ENCODE measurements around the gene PRDM12. TPM values are rescaled to one million over a fixed set of nuclear protein-coding genes. Genes with fewer than 3 reads are reported as not detected.

PRDM12 gene
- total RNA-seq, 4 donors from 2014 or later: not detected

DNA sequence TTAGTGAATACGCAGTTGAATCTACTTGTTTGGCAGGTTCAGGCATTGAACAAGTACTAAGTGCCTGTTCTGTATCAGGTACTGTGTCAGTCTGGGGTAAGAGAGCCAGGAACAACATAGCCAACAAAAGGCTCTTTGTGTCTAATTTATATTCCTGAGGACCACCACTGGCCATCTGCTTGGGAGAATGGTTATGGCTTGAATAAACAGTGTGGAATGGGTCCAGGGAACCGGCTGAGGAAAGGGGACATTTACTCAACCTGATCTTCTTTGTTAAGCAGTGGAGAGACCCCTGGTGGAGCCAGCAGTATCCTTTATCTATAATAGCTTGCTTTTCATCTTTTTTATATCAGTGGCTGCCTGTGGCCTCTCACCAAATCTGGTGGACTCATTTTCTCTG, 67.7 kb downstream of the PRDM12 start:
- no peak for ATAC-seq
- peaks cover 12 to 14% of the 10 kb centered on the region in 2 donors for H3K4me1 ChIP-seq
- H3K4me3 ChIP-seq: no peak overlapping the region
- in situ Hi-C loops (cut with MboI; ENCODE audit: low sequenced_read_pairs in 4 of 4) (no loop called here), intact Hi-C loops (cut with DNase I; ENCODE audit: low total_unique reads) (no loop called here)
- H3K36me3 ChIP-seq: no peaks in the 10 kb centered on the region
- DNase-seq: no peak
- TF ChIP-seq, protein P1, sequence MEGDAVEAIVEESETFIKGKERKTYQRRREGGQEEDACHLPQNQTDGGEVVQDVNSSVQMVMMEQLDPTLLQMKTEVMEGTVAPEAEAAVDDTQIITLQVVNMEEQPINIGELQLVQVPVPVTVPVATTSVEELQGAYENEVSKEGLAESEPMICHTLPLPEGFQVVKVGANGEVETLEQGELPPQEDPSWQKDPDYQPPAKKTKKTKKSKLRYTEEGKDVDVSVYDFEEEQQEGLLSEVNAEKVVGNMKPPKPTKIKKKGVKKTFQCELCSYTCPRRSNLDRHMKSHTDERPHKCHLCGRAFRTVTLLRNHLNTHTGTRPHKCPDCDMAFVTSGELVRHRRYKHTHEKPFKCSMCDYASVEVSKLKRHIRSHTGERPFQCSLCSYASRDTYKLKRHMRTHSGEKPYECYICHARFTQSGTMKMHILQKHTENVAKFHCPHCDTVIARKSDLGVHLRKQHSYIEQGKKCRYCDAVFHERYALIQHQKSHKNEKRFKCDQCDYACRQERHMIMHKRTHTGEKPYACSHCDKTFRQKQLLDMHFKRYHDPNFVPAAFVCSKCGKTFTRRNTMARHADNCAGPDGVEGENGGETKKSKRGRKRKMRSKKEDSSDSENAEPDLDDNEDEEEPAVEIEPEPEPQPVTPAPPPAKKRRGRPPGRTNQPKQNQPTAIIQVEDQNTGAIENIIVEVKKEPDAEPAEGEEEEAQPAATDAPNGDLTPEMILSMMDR (IDR thresholded peaks at IDR 0.05 in 4 of 5, conservative IDR thresholded peaks at IDR 0.05 in 1 of 5): no peak
- no peak for TF ChIP-seq POLR2A (IDR thresholded peaks at IDR 0.05)
- no peaks in the 10 kb centered on the region for H3K9me3 ChIP-seq
- H3K27me3 ChIP-seq: no peaks in the 10 kb centered on the region
- no peak overlapping the region for H3K27ac ChIP-seq

Small RNAs within 50 kb of the gene (microRNA-seq; reads per million reads assigned to microRNA genes)
- gene MIR6856 (ENCODE audit: borderline replicate concordance in 2 of 2): 0 reads per million in 2 donors

Other genes starting within 250 kb of the PRDM12 start
- 10 to 100 TPM; 44.5 to 83.4 (median 68.5) TPM for gene ASS1, start 219.6 kb upstream of the PRDM12 start, total RNA-seq
- 10 to 100 TPM; 10.4 to 75.1 (median 13.0) TPM for gene FUBP3, start 85.0 kb upstream of the PRDM12 start, total RNA-seq
- gene EXOSC2, start 29.2 kb downstream of the PRDM12 start, total RNA-seq: 10 to 100 TPM in 3 of 4 donors, 1 to 10 TPM in 1; 9.3 to 21.7 (median 12.0) TPM
- 10 to 100 TPM; 22.8 to 55.5 (median 28.5) TPM for gene ABL1, start 170.7 kb downstream of the PRDM12 start, total RNA-seq
- not detected for gene QRFP, start 232.2 kb downstream of the PRDM12 start, total RNA-seq